SU-DHL-6 (cell line): Measurements from ENCODE around the gene PRKCZ.

Experiments used
- H2AFZ ChIP-seq: fragments of 200-600 bp; sonication (generic); 2 replicates; pipeline ENCODE4 v1.6.1; 2014; ENCODE audit warnings: low read depth, mild to moderate bottlenecking, moderate library complexity, mixed read lengths, antibody characterized with exemption, low read length; ENCODE audit not compliant: severe bottlenecking
- H3F3A ChIP-seq: fragments of 200-600 bp; shearing (Covaris generic); 2 replicates; pipeline ENCODE4 v1.6.0; 2016; ENCODE audit warnings: antibody characterized with exemption, mild to moderate bottlenecking; ENCODE audit not compliant: insufficient read depth
- H3K27ac ChIP-seq: fragments of 200-600 bp; sonication (generic); 2 replicates; pipeline ENCODE4 v1.5.1; 2016; ENCODE audit warnings: low read depth, mild to moderate bottlenecking, low read length, moderate library complexity, mixed read lengths
- H3K27me3 ChIP-seq: fragments of 200-600 bp; sonication (generic), shearing (Covaris generic); 2 replicates; pipeline ENCODE4 v1.6.0; 2014; ENCODE audit warnings: mild to moderate bottlenecking, low read length
- H3K36me3 ChIP-seq: fragments of 200-600 bp; sonication (generic); 2 replicates; pipeline ENCODE4 v1.6.1; 2014; ENCODE audit warnings: mild to moderate bottlenecking, low read length, mixed read lengths
- H3K4me2 ChIP-seq: fragments of 300-600, 200-600 bp; shearing (Covaris generic), sonication (generic); 2 replicates; pipeline ENCODE4 v1.6.0; 2014; ENCODE audit warnings: low read length, low read depth, mild to moderate bottlenecking; ENCODE audit not compliant: poor library complexity, severe bottlenecking
- H3K4me3 ChIP-seq: fragments of 200-600 bp; sonication (generic); 2 replicates; pipeline ENCODE4 v1.5.1; 2014; ENCODE audit warnings: antibody characterized with exemption, low read length, mild to moderate bottlenecking, mixed read lengths; ENCODE audit not compliant: insufficient read depth, poor library complexity, severe bottlenecking
- H3K79me2 ChIP-seq: fragments of 200-600 bp; sonication (generic); 2 replicates; pipeline ENCODE4 v1.6.1; 2014; ENCODE audit warnings: mild to moderate bottlenecking, low read length, moderate library complexity; ENCODE audit not compliant: insufficient read depth
- H3K9ac ChIP-seq: fragments of 200-600 bp; sonication (generic); 2 replicates; pipeline ENCODE4 v1.7.0; 2014; ENCODE audit warnings: mild to moderate bottlenecking, low read length
- H3K9me2 ChIP-seq: fragments of 200-600 bp; sonication (generic); replicated peaks from 2 replicates; pipeline ENCODE4 v1.6.1; 2014; ENCODE audit warnings: low read length; ENCODE audit not compliant: insufficient read depth
- H3K9me3 ChIP-seq: fragments of 200-600 bp; sonication (generic); 2 replicates; pipeline ENCODE4 v1.6.1; 2014; ENCODE audit warnings: low read length, mixed read lengths; ENCODE audit not compliant: insufficient read depth
- H4K20me1 ChIP-seq: fragments of 200-600 bp; sonication (generic); 2 replicates; pipeline ENCODE4 v1.6.1; 2014; ENCODE audit warnings: low read depth, mild to moderate bottlenecking, antibody characterized with exemption, low read length, moderate library complexity, mixed read lengths
- CTCF ChIP-seq: fragments of 200-600 bp; sonication (generic); IDR thresholded peaks from one replicate; pipeline ENCODE4 v1.5.1; 2017; ENCODE audit warnings: antibody characterized with exemption, mild to moderate bottlenecking, low read length, moderate library complexity; ENCODE audit not compliant: insufficient read depth, poor library complexity, severe bottlenecking
- EZH2phosphoT487 ChIP-seq: fragments of 200-600 bp; sonication (generic), shearing (Covaris generic); conservative IDR thresholded peaks from 2 replicates; pipeline ENCODE4 v1.6.1; 2018; ENCODE audit warnings: mild to moderate bottlenecking, antibody characterized with exemption, low read length, moderate library complexity, mixed read lengths

Gene PRKCZ

GRCh38 chr1:2180297-2181245 is 130.4 kb downstream of the PRKCZ start:
- no peak for TF ChIP-seq EZH2phosphoT487
- no peak for TF ChIP-seq CTCF
- Histone ChIP-seq H3K27me3 (no peaks in the 10 kb centered on the region), H3K9me2 (no peaks in the 10 kb centered on the region), H3K9ac (no peak overlapping the region), H2AFZ (no peak overlapping the region), H3K79me2 (no peaks in the 10 kb centered on the region), H3K4me3 (no peak overlapping the region), H3K9me3 (no peaks in the 10 kb centered on the region), H3F3A (no peaks in the 10 kb centered on the region), H3K36me3 (no peaks in the 10 kb centered on the region), H4K20me1 (no peaks in the 10 kb centered on the region), H3K4me2 (no peak overlapping the region), H3K27ac (no peak overlapping the region)

DNA sequence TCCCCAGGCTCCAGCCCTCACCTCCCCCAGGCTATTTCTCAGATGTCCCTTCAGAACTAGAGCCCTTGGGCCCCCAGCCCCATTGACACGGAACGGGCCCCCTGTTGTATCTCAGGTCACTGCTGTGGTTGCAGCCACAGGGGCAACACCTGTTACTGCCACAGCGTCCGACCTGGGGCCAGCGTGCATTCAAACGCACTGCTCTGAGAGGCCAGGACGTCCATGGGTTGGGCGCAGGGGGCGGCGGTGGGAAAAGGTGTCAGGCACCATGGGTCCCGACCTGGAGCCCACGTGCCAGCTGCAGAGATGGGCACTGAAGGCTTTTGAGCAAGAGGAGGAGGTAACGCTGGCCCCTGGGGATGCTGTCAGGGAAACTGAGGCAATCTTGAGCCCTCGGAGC is 131.1 kb downstream of the PRKCZ start:
- H3K79me2 ChIP-seq, result no peaks in the 10 kb centered on the region
- no peak for TF ChIP-seq EZH2phosphoT487
- no peak for TF ChIP-seq CTCF
- no peaks in the 10 kb centered on the region for H3K9me3 ChIP-seq
- no peak overlapping the region for H2AFZ ChIP-seq
- H3K4me2 ChIP-seq, result no peak overlapping the region
- no peak overlapping the region for H3K27ac ChIP-seq
- H3K4me3 ChIP-seq, result no peak overlapping the region
- no peaks in the 10 kb centered on the region for H3K9me2 ChIP-seq
- H3F3A ChIP-seq, result no peaks in the 10 kb centered on the region
- H3K9ac ChIP-seq, result no peak overlapping the region
- no peaks in the 10 kb centered on the region for H3K36me3 ChIP-seq
- no peaks in the 10 kb centered on the region for H3K27me3 ChIP-seq
- no peaks in the 10 kb centered on the region for H4K20me1 ChIP-seq

DNA sequence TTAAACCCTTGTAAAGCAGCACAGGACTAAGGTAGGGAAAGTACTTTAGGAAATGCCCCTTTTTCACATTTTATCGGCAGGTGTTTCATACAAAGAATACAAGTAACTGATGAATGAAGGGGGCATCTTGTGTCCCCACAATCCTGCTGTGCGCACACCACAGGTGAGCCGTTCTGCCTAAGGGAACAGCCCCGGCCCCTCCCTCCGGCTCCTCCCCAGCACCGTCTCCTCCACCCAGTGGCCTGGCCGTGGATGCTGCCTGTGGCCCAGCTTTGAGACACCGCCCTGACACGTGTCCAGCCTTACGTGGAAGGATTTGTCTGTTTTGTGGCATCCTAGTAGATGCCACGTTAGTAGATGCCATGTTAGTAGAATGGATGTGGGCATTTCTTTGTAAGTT is 131.5 kb downstream of the PRKCZ start:
- no peaks in the 10 kb centered on the region for H3K36me3 ChIP-seq

More for the DNA sequence above, 131.5 kb downstream of the PRKCZ start:
- no peaks in the 10 kb centered on the region for H3K9me2 ChIP-seq
- H3K27me3 ChIP-seq, result no peaks in the 10 kb centered on the region
- H3K27ac ChIP-seq, result no peak overlapping the region
- no peak overlapping the region for H3K4me3 ChIP-seq
- no peak overlapping the region for H2AFZ ChIP-seq
- no peaks in the 10 kb centered on the region for H3F3A ChIP-seq
- no peaks in the 10 kb centered on the region for H4K20me1 ChIP-seq
- no peaks in the 10 kb centered on the region for H3K79me2 ChIP-seq
- no peak overlapping the region for H3K9ac ChIP-seq
- no peak for TF ChIP-seq CTCF
- no peak for TF ChIP-seq EZH2phosphoT487
- H3K4me2 ChIP-seq, result no peak overlapping the region
- H3K9me3 ChIP-seq, result no peaks in the 10 kb centered on the region
